Nasal cavity respiratory epithelium epithelial cell of viscerocranial mucosa (primary cell): ENCODE measurements around the gene IAH1. TPM values are rescaled to one million over a fixed set of nuclear protein-coding genes. Genes with fewer than 3 reads are reported as not detected.

ENCODE experiments used
- total RNA-seq: library from RNA; depleted of rRNA; stranded (reverse); fragments of >200 nt; gene quantifications from 2 replicates; pipeline ENCODE4 v1.2.3, GENCODE V29; 2014

The IAH1 gene, protein sequence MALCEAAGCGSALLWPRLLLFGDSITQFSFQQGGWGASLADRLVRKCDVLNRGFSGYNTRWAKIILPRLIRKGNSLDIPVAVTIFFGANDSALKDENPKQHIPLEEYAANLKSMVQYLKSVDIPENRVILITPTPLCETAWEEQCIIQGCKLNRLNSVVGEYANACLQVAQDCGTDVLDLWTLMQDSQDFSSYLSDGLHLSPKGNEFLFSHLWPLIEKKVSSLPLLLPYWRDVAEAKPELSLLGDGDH
- 35.2 and 38.4 TPM in 2 replicates for total RNA-seq

DNA sequence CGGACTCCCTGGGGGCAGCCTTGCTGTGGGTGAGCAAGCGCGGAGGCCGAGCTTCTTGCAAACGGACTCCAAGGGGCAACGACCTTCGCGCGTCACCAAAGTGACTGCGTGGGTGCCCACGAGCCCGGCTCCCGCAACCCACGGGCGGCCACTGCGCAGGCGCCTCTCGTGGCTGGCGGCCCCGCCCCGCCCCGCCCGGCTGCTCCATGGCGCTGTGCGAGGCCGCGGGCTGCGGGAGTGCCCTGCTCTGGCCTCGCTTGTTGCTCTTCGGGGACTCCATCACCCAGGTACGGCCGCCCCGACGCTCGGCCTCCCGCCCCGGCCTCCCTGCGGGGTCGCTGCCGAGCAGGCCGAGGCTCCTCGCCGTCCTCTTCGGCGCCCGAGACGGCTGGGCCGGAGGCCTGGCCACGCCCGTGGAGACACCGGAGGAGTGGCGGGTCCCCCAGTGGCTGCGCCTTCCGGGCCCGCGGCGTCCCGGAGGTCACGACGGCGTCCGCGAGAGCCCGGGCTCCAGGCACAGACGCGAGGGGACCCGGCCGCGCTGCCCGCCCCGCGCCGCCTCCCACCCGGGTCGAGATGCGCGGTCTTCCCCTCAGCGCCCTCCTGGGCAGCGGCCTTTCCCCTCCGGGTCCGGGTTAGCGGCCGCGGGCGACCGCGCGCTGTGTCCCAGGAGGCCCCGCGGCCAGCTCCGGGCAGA lies at the start of gene IAH1:
TSS of gene IAH1 (plus strand) at position 191 of the 697 bp plus-strand sequence. CDS start at position 207, 16 bp downstream.

Other genes with a start within 250 kb of the IAH1 start
- gene ITGB1BP1, start 51.0 kb upstream of the IAH1 start, total RNA-seq, result 24.9 and 33.7 TPM in 2 replicates
- gene CPSF3, start 50.9 kb upstream of the IAH1 start, total RNA-seq, result 45.5 and 66.6 TPM in 2 replicates
- gene ADAM17, start 81.3 kb downstream of the IAH1 start, total RNA-seq, result 116 and 123 TPM in 2 replicates
- gene YWHAQ, start 156.4 kb downstream of the IAH1 start, total RNA-seq, result 197 and 290 TPM in 2 replicates